Mononuclear cell (primary cell): ENCODE measurements around the gene PLA2G15. TPM values are rescaled to one million over a fixed set of nuclear protein-coding genes. Genes with fewer than 3 reads are reported as not detected.
A peak's percentile ranks its signal among the peaks of the same experiment; 100 is the strongest.

Source experiments
- H3K27me3 ChIP-seq: 2 replicates; pipeline ENCODE4 v1.6.0; 2011; ENCODE audit warnings: low read length, control low read depth; ENCODE audit not compliant: insufficient read depth
- H3K4me1 ChIP-seq: 2 replicates; pipeline ENCODE4 v1.5.1; 2011; ENCODE audit warnings: mild to moderate bottlenecking, low read length, control low read depth; ENCODE audit not compliant: insufficient read depth
- H3K4me3 ChIP-seq: 2 replicates; pipeline ENCODE4 v1.5.1; 2011; ENCODE audit warnings: mild to moderate bottlenecking, low read length, moderate library complexity
- H3K9me3 ChIP-seq: 2 replicates; pipeline ENCODE4 v1.5.1; 2011; ENCODE audit warnings: low read depth, mild to moderate bottlenecking, control low read depth, low read length
- total RNA-seq: library from RNA; depleted of rRNA; stranded (reverse); fragments of >200 nt; gene quantifications from one replicate; pipeline ENCODE4 v1.2.3, GENCODE V29; 2012

PLA2G15 gene
- total RNA-seq, 1 donor: 10.1 TPM

GRCh38 chr16:68228652-68229051 is 16.5 kb upstream of the PLA2G15 start:
- no peaks in the 10 kb centered on the region for H3K27me3 ChIP-seq
- H3K9me3 ChIP-seq: no peaks in the 10 kb centered on the region
- peaks cover 22% of the 10 kb centered on the region for H3K4me1 ChIP-seq
- no peak overlapping the region for H3K4me3 ChIP-seq

GRCh38 chr16:68229431-68230175 is 15.6 kb upstream of the PLA2G15 start:
- no peak overlapping the region for H3K4me3 ChIP-seq
- peaks cover 22% of the 10 kb centered on the region for H3K4me1 ChIP-seq
- no peaks in the 10 kb centered on the region for H3K27me3 ChIP-seq
- no peaks in the 10 kb centered on the region for H3K9me3 ChIP-seq

- Histone ChIP-seq H3K27me3 (no peaks in the 10 kb centered on the region), H3K4me1 (peaks cover 22% of the 10 kb centered on the region), H3K4me3 (no peak overlapping the region), H3K9me3 (no peaks in the 10 kb centered on the region)
Measured at GRCh38 chr16:68230176-68230571, 15.0 kb upstream of the PLA2G15 start.

- H3K27me3 ChIP-seq: peaks cover 2% of the 10 kb centered on the region
- peaks cover 22% of the 10 kb centered on the region for H3K4me1 ChIP-seq
- no peak overlapping the region for H3K4me3 ChIP-seq
- no peaks in the 10 kb centered on the region for H3K9me3 ChIP-seq
Measured at GRCh38 chr16:68230956-68231355, 14.2 kb upstream of the PLA2G15 start.

- H3K4me1 ChIP-seq: peaks cover 22% of the 10 kb centered on the region
- no peaks in the 10 kb centered on the region for H3K9me3 ChIP-seq
- peaks cover 7% of the 10 kb centered on the region for H3K27me3 ChIP-seq
- no peak overlapping the region for H3K4me3 ChIP-seq
Measured at GRCh38 chr16:68231384-68232136, 13.6 kb upstream of the PLA2G15 start.

GRCh38 chr16:68232335-68232734 is 12.8 kb upstream of the PLA2G15 start:
- peaks cover 7% of the 10 kb centered on the region for H3K27me3 ChIP-seq
- no peak overlapping the region for H3K4me3 ChIP-seq
- no peaks in the 10 kb centered on the region for H3K9me3 ChIP-seq
- peaks cover 25% of the 10 kb centered on the region for H3K4me1 ChIP-seq

GRCh38 chr16:68233085-68233834 is 11.9 kb upstream of the PLA2G15 start:
- peaks cover 23% of the 10 kb centered on the region for H3K4me1 ChIP-seq
- H3K27me3 ChIP-seq: peaks cover 7% of the 10 kb centered on the region
- H3K4me3 ChIP-seq: no peak overlapping the region
- H3K9me3 ChIP-seq: no peaks in the 10 kb centered on the region

GRCh38 chr16:68233835-68234187 is 11.4 kb upstream of the PLA2G15 start:
- Histone ChIP-seq H3K4me1 (peaks cover 27% of the 10 kb centered on the region), H3K27me3 (peaks cover 7% of the 10 kb centered on the region), H3K4me3 (no peak overlapping the region), H3K9me3 (no peaks in the 10 kb centered on the region)

- Histone ChIP-seq H3K9me3 (no peaks in the 10 kb centered on the region), H3K27me3 (peaks cover 7% of the 10 kb centered on the region), H3K4me1 (peaks cover 32% of the 10 kb centered on the region), H3K4me3 (no peak overlapping the region)
Measured at GRCh38 chr16:68234188-68235107, 10.7 kb upstream of the PLA2G15 start.

GRCh38 chr16:68235108-68235886 is 9.9 kb upstream of the PLA2G15 start:
- no peak overlapping the region for H3K4me3 ChIP-seq
- H3K4me1 ChIP-seq: peaks cover 40% of the 10 kb centered on the region
- H3K27me3 ChIP-seq: peaks cover 7% of the 10 kb centered on the region
- no peaks in the 10 kb centered on the region for H3K9me3 ChIP-seq

GRCh38 chr16:68235887-68236136 is 9.4 kb upstream of the PLA2G15 start, which contains the start of gene ESRP2:
Gene ESRP2, minus strand, starts transcription at chr16:68236127. Its CDS starts 82 bp downstream, at chr16:68236045.
- Histone ChIP-seq H3K4me1 (peaks cover 40% of the 10 kb centered on the region), H3K9me3 (no peaks in the 10 kb centered on the region), H3K27me3 (peaks cover 7% of the 10 kb centered on the region), H3K4me3 (peak within 1 kb of the TSS; percentile 7)

- Histone ChIP-seq H3K4me3 (peak overlapping the region; percentile 7), H3K27me3 (peaks cover 7% of the 10 kb centered on the region), H3K9me3 (no peaks in the 10 kb centered on the region), H3K4me1 (peaks cover 40% of the 10 kb centered on the region)
Measured at GRCh38 chr16:68236137-68236825, 8.9 kb upstream of the PLA2G15 start.

GRCh38 chr16:68236826-68237242 is 8.3 kb upstream of the PLA2G15 start:
- Histone ChIP-seq H3K4me1 (peaks cover 40% of the 10 kb centered on the region), H3K9me3 (no peaks in the 10 kb centered on the region), H3K27me3 (peaks cover 7% of the 10 kb centered on the region), H3K4me3 (peak overlapping the region; percentile 54)
